Caki2 (cell line): ENCODE measurements around the gene ACTA1. TPM values are rescaled to one million over a fixed set of nuclear protein-coding genes. Genes with fewer than 3 reads are reported as not detected.
"Not testable (repeated sequence)": the region's sequence is repeated elsewhere in the genome, so short reads cannot be mapped to it uniquely, and the experiment has no call there.

Experiments used
- DNase-seq: peaks from one replicate; pipeline ENCODE4 v3.0.0-alpha.2; 2015; ENCODE audit warnings: low read depth
- in situ Hi-C: cut with HindIII; loops from 2 replicates; pipeline ENCODE4 v1.10.0; 2016; ENCODE audit warnings: low sequenced_read_pairs, low pct_unique_long_range_greater_than_20kb, mixed read lengths
- total RNA-seq: library from RNA; depleted of rRNA; stranded (reverse); fragments of >200 nt; shearing (Covaris generic); gene quantifications from 2 replicates; pipeline ENCODE4 v1.2.3, GENCODE V29; 2014; ENCODE audit warnings: low replicate concordance; rRNA removed

The ACTA1 gene
- 7.4 TPM in 1 of 2 replicates, not detected in the other for total RNA-seq

GRCh38 chr1:229434005-229434640, at the start of gene ACTA1:
ACTA1 (minus strand) TSS chr1:229434094; CDS start chr1:229433115, 979 bp downstream.
- no peak for DNase-seq
- in situ Hi-C loops, result no loop called here

DNA sequence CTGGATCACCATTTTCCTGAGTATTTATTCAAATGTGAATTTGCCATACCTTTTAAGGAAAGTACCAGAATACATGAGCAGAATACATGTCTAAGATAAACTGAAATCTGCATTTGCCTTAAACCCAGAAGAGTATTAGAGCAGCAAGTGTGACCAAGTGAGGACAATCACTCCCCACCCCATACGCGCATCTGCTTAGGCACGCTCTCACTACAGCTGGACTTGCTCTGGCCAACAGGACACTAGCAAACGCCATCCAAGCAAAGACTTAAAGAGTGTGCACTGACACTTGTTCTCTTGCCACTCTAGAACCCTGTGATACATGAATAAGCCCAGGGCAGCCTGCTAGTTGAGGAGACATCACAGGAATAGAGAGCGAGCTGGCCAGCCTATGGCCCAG, 48.6 kb upstream of the ACTA1 start:
- DNase-seq, result no peak
- in situ Hi-C loops, result no loop called here

GRCh38 chr1:229480495-229480894, 46.6 kb upstream of the ACTA1 start:
- in situ Hi-C loops, result no loop called here
- no peak for DNase-seq

GRCh38 chr1:229479660-229480399, 45.9 kb upstream of the ACTA1 start:
- no peak for DNase-seq
- in situ Hi-C loops, result no loop called here

DNA sequence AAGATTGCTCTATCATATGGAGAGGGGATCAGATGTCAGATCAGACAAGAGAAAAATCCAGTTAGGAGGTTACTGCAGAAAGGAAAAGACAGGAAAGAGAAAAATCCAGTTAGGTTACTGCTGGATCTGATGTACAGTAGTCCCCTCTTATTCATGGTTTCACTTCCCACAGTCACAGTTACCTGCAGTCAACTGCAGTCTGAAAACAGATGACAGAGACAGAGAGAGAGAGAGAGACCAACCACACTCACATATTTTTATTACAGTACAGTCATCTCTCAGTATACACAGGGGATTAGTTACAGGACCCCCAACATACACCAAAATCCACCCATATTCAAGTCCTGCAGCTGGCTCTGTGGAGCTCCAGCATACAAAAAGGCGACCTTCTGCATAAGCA, 45.0 kb upstream of the ACTA1 start:
- DNase-seq, result no peak
- in situ Hi-C loops, result no loop called here

DNA sequence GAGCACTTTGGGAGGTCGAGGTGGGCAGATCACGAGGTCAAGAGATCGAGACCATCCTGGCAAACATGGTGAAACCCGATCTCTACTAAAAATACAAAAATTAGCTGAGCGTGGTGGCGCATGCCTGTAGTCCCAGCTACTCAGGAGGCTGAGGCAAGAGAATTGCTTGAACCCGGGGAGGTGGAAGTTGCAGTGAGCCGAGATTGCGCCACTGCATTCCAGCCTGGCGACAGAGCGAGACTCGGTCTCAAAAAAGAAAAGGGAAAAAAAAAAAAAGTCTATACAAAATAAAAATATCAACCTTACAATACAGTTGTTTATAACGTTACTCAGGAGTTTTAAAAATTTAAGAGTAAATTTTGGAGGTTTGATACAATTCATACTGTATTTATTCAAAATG, 42.0 kb upstream of the ACTA1 start:
- DNase-seq, in situ Hi-C loops: not testable (repeated sequence)

GRCh38 chr1:229474509-229474908, 40.6 kb upstream of the ACTA1 start:
- no peak for DNase-seq
- in situ Hi-C loops, result no loop called here

- DNase-seq, result no peak
- in situ Hi-C loops, result no loop called here
Measured at GRCh38 chr1:229471175-229471574, 37.3 kb upstream of the ACTA1 start.

- in situ Hi-C loops, result no loop called here
- no peak for DNase-seq
Measured at GRCh38 chr1:229470406-229471043, 36.6 kb upstream of the ACTA1 start.

- in situ Hi-C loops, result no loop called here
Measured at GRCh38 chr1:229466887-229467286, 33.0 kb upstream of the ACTA1 start.

GRCh38 chr1:229464672-229465071, 30.8 kb upstream of the ACTA1 start:
- in situ Hi-C loops, result no loop called here
- DNase-seq, result no peak

More at GRCh38 chr1:229466887-229467286, 33.0 kb upstream of the ACTA1 start:
- DNase-seq, result no peak

DNA sequence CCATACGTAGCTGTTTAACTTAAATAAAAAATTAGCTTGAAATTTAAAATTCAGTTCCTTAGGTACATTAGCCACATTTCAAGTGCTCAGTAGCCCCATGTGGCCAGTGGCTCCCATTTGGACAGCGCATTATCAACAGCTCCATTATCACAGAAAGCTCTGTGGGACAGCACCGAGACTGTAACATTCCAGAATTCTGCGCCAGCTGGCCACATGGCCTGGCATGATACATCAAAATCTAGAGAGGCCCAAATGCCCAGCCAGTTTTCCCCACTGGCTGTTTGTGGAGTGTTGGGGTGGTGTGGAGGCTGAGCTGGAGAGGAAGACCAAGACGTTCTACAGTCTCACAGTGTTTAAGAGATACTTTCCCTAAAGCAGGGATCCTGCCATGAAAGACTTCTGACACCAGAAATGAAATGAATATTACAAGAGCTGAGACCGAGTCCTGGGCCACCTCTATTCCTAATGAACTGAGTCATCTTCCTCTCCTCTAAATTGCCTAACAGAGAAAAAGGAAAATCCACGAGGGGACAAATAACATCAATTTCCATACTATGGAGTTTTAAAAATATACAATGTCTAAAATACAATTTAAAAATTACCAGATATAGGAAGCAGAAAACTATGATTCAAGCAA, 27.3 kb upstream of the ACTA1 start:
- DNase-seq, result no peak
- in situ Hi-C loops, result no loop called here

DNA sequence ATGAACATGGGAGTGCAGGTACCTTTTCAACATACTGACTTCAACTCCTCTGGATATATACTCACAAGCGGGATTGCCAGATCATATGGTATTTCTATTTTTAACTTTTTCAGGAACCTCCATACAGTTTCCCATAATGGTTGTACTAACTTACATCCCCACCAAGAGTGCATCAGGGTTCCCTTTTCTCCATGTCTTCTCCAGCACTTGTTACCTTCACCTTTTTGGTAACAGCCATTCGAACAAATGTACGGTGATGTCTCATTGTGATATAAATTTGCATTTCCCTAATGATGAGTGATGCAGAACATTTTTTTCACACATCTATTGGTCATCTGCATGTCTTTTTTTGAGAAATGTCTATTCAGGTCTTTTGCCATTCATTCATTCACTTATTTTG, 25.9 kb upstream of the ACTA1 start:
- in situ Hi-C loops, result no loop called here
- no peak for DNase-seq

GRCh38 chr1:229457436-229457835, 23.5 kb upstream of the ACTA1 start:
- in situ Hi-C loops, result no loop called here
- DNase-seq, result no peak

DNA sequence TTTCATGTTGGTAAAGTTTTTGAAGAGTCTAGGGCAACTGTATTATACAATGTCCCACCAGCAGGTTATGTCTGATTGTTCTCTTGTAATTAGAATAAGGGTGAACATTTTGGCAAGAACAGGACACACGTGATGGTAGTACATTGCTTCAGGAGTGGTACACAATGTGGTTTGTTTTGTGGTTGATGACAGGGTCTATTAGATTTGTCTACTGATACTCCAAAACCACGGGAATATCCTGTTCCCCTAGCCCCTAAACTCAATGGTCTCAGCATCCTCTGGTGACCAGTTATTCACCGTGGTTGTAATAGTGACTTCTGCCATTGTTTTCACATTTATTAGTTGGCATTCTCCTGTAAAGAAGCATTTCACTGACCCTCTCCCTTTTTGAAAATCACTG, 22.1 kb upstream of the ACTA1 start:
- in situ Hi-C loops, result no loop called here

GRCh38 chr1:229454056-229454455, 20.2 kb upstream of the ACTA1 start:
- DNase-seq, result no peak
- in situ Hi-C loops, result no loop called here

More for the DNA sequence above, 22.1 kb upstream of the ACTA1 start:
- DNase-seq, result no peak

GRCh38 chr1:229452956-229453801, 19.3 kb upstream of the ACTA1 start:
- in situ Hi-C loops, result no loop called here
- no peak for DNase-seq

GRCh38 chr1:229448845-229449244, 15.0 kb upstream of the ACTA1 start:
- no peak for DNase-seq
- in situ Hi-C loops, result no loop called here
